ENCODE measurements around the gene GLS2.
A peak's percentile ranks its signal among the peaks of the same experiment; 100 is the strongest.

Gene GLS2

GRCh38 chr12:56468216-56469006, 19.6 kb downstream of the GLS2 start, which contains the start of gene SPRYD4 (continued):
- TF ChIP-seq, protein P1, sequence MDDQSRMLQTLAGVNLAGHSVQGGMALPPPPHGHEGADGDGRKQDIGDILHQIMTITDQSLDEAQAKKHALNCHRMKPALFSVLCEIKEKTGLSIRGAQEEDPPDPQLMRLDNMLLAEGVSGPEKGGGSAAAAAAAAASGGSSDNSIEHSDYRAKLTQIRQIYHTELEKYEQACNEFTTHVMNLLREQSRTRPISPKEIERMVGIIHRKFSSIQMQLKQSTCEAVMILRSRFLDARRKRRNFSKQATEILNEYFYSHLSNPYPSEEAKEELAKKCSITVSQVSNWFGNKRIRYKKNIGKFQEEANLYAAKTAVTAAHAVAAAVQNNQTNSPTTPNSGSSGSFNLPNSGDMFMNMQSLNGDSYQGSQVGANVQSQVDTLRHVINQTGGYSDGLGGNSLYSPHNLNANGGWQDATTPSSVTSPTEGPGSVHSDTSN (CRISPR knock-in tag; IDR thresholded peaks at IDR 0.05) = no peak
- TF ChIP-seq ZNF302 (tag by site-specific recombination; IDR thresholded peaks at IDR 0.05; ENCODE audit: low read depth) (no peak), KLF1 (tag by site-specific recombination; IDR thresholded peaks at IDR 0.05) (peak; percentile 59), ZNF335 (tag by site-specific recombination; conservative IDR thresholded peaks at IDR 0.05) (peak; percentile 76), ZBTB8A (tag by site-specific recombination; IDR thresholded peaks at IDR 0.05) (peak; percentile 99), ZNF768 (tag by site-specific recombination; IDR thresholded peaks at IDR 0.05) (0 out of 2 replicates have a peak, but pooled peaks have one; percentile 77), ZNF24 (tag by site-specific recombination; IDR thresholded peaks at IDR 0.05) (peak; percentile 78; the same call in 1 of the 2 replicates), ZNF23 (tag by site-specific recombination; IDR thresholded peaks at IDR 0.05; ENCODE audit: borderline replicate concordance) (no peak), ZFP69B (tag by site-specific recombination; IDR thresholded peaks at IDR 0.05) (peak; percentile 63; the same call in 1 of the 2 replicates), ZNF501 (tag by site-specific recombination; IDR thresholded peaks at IDR 0.05) (0 out of 2 replicates have a peak, but pooled peaks have one; percentile 73), ZNF830 (tag by site-specific recombination; IDR thresholded peaks at IDR 0.05; ENCODE audit: low read depth) (no peak), ZNF843 (tag by site-specific recombination; IDR thresholded peaks at IDR 0.05) (0 out of 2 replicates have a peak, but pooled peaks have one; percentile 29), SALL2 (tag by site-specific recombination; IDR thresholded peaks at IDR 0.05; ENCODE audit: borderline replicate concordance) (no peak), ZNF10 (tag by site-specific recombination; IDR thresholded peaks at IDR 0.05) (0 out of 2 replicates have a peak, but pooled peaks have one; percentile 21), SP3 (tag by site-specific recombination; IDR thresholded peaks at IDR 0.05) (peak; percentile 96), ZBTB7A (tag by site-specific recombination; IDR thresholded peaks at IDR 0.05; ENCODE audit: low read depth) (peak; percentile 71; the same call in 1 of the 2 replicates), ZNF529 (tag by site-specific recombination; IDR thresholded peaks at IDR 0.05; ENCODE audit: insufficient replicate concordance) (no peak), ZSCAN16 (tag by site-specific recombination; IDR thresholded peaks at IDR 0.05) (no peak), ZNF660 (tag by site-specific recombination; IDR thresholded peaks at IDR 0.05) (peak; percentile 82), INSM2 (tag by site-specific recombination; IDR thresholded peaks at IDR 0.05) (0 out of 2 replicates have a peak, but pooled peaks have one; percentile 27), ZBTB48 (tag by site-specific recombination; IDR thresholded peaks at IDR 0.05) (no peak), OVOL3 (tag by site-specific recombination; IDR thresholded peaks at IDR 0.05) (no peak), YY2 (tag by site-specific recombination; IDR thresholded peaks at IDR 0.05) (peak; percentile 72), KLF10 (tag by site-specific recombination; IDR thresholded peaks at IDR 0.05) (peak; percentile 87)
- TF ChIP-seq, protein P2, sequence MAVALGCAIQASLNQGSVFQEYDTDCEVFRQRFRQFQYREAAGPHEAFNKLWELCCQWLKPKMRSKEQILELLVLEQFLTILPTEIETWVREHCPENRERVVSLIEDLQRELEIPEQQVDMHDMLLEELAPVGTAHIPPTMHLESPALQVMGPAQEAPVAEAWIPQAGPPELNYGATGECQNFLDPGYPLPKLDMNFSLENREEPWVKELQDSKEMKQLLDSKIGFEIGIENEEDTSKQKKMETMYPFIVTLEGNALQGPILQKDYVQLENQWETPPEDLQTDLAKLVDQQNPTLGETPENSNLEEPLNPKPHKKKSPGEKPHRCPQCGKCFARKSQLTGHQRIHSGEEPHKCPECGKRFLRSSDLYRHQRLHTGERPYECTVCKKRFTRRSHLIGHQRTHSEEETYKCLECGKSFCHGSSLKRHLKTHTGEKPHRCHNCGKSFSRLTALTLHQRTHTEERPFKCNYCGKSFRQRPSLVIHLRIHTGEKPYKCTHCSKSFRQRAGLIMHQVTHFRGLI (tag by site-specific recombination; IDR thresholded peaks at IDR 0.05) = 0 out of 2 replicates have a peak, but pooled peaks have one; percentile 9
- TF ChIP-seq, protein P3, sequence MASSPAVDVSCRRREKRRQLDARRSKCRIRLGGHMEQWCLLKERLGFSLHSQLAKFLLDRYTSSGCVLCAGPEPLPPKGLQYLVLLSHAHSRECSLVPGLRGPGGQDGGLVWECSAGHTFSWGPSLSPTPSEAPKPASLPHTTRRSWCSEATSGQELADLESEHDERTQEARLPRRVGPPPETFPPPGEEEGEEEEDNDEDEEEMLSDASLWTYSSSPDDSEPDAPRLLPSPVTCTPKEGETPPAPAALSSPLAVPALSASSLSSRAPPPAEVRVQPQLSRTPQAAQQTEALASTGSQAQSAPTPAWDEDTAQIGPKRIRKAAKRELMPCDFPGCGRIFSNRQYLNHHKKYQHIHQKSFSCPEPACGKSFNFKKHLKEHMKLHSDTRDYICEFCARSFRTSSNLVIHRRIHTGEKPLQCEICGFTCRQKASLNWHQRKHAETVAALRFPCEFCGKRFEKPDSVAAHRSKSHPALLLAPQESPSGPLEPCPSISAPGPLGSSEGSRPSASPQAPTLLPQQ (tag by site-specific recombination; IDR thresholded peaks at IDR 0.05) = peak; percentile 81
- TF ChIP-seq, protein P4, sequence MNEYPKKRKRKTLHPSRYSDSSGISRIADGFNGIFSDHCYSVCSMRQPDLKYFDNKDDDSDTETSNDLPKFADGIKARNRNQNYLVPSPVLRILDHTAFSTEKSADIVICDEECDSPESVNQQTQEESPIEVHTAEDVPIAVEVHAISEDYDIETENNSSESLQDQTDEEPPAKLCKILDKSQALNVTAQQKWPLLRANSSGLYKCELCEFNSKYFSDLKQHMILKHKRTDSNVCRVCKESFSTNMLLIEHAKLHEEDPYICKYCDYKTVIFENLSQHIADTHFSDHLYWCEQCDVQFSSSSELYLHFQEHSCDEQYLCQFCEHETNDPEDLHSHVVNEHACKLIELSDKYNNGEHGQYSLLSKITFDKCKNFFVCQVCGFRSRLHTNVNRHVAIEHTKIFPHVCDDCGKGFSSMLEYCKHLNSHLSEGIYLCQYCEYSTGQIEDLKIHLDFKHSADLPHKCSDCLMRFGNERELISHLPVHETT (tag by site-specific recombination; IDR thresholded peaks at IDR 0.05) = peak; percentile 84
- TF ChIP-seq, protein P5, sequence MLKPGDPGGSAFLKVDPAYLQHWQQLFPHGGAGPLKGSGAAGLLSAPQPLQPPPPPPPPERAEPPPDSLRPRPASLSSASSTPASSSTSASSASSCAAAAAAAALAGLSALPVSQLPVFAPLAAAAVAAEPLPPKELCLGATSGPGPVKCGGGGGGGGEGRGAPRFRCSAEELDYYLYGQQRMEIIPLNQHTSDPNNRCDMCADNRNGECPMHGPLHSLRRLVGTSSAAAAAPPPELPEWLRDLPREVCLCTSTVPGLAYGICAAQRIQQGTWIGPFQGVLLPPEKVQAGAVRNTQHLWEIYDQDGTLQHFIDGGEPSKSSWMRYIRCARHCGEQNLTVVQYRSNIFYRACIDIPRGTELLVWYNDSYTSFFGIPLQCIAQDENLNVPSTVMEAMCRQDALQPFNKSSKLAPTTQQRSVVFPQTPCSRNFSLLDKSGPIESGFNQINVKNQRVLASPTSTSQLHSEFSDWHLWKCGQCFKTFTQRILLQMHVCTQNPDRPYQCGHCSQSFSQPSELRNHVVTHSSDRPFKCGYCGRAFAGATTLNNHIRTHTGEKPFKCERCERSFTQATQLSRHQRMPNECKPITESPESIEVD (tag by site-specific recombination; IDR thresholded peaks at IDR 0.05) = peak; percentile 17; the same call in 1 of the 2 replicates
- TF ChIP-seq, protein P6, sequence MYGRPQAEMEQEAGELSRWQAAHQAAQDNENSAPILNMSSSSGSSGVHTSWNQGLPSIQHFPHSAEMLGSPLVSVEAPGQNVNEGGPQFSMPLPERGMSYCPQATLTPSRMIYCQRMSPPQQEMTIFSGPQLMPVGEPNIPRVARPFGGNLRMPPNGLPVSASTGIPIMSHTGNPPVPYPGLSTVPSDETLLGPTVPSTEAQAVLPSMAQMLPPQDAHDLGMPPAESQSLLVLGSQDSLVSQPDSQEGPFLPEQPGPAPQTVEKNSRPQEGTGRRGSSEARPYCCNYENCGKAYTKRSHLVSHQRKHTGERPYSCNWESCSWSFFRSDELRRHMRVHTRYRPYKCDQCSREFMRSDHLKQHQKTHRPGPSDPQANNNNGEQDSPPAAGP (tag by site-specific recombination; IDR thresholded peaks at IDR 0.05) = peak; percentile 70; the same call in 1 of the 2 replicates
